ENCODE results near the gene P2RY14.

P2RY14 gene

DNA sequence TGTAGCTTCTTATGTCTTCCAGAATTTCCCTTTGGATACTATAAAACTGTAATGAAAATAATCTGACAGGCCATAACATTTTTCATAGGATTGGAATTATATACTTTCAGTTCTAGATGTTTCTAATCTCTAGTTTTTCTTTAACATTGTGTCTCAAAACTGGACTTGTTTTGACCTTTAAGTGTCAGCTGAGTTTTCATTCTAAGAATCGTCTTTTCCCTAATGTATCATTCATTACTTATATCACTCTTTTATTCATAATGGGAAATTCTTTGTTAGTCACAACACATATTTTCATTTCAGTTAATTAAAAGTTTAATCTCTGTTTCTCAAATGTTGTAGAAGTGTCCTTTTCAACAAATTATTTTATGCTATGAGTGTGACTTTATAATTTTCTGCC, 87.2 kb downstream of the P2RY14 start:
- no peak for DNase-seq
- Histone ChIP-seq H3K4me2 (ENCODE audit: low read depth, low read length) (no peak overlapping the region), H4K20me1 (ENCODE audit: insufficient read depth, low read length) (no peaks in the 10 kb centered on the region), H3K4me1 (ENCODE audit: low read length) (no peaks in the 10 kb centered on the region), H3K4me3 (ENCODE audit: low read length) (no peak overlapping the region), H3K79me2 (ENCODE audit: low read length) (no peaks in the 10 kb centered on the region), H3K27me3 (replicated peaks; ENCODE audit: insufficient read depth, low read length) (no peaks in the 10 kb centered on the region), H3K9ac (ENCODE audit: low read length) (no peak overlapping the region), H3K27ac (ENCODE audit: low read length) (no peak overlapping the region), H2AFZ (ENCODE audit: low read length) (no peak overlapping the region), H3F3A (ENCODE audit: insufficient read depth, low read length) (no peaks in the 10 kb centered on the region), H3K36me3 (replicated peaks; ENCODE audit: insufficient read depth, low read length) (no peaks in the 10 kb centered on the region), H3K9me2 (replicated peaks; ENCODE audit: insufficient read depth, low read length) (no peaks in the 10 kb centered on the region), H3K9me3 (replicated peaks; ENCODE audit: insufficient read depth, low read length) (no peaks in the 10 kb centered on the region)
- TF ChIP-seq EZH2phosphoT487 (IDR thresholded peaks at IDR 0.05; ENCODE audit: low read length) (no peak), EZH2 (optimal IDR thresholded peaks at IDR 0.05; ENCODE audit: low read depth, low read length) (no peak)
- TF ChIP-seq, protein P1, sequence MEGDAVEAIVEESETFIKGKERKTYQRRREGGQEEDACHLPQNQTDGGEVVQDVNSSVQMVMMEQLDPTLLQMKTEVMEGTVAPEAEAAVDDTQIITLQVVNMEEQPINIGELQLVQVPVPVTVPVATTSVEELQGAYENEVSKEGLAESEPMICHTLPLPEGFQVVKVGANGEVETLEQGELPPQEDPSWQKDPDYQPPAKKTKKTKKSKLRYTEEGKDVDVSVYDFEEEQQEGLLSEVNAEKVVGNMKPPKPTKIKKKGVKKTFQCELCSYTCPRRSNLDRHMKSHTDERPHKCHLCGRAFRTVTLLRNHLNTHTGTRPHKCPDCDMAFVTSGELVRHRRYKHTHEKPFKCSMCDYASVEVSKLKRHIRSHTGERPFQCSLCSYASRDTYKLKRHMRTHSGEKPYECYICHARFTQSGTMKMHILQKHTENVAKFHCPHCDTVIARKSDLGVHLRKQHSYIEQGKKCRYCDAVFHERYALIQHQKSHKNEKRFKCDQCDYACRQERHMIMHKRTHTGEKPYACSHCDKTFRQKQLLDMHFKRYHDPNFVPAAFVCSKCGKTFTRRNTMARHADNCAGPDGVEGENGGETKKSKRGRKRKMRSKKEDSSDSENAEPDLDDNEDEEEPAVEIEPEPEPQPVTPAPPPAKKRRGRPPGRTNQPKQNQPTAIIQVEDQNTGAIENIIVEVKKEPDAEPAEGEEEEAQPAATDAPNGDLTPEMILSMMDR (IDR thresholded peaks at IDR 0.05; ENCODE audit: low read length) = no peak

DNA sequence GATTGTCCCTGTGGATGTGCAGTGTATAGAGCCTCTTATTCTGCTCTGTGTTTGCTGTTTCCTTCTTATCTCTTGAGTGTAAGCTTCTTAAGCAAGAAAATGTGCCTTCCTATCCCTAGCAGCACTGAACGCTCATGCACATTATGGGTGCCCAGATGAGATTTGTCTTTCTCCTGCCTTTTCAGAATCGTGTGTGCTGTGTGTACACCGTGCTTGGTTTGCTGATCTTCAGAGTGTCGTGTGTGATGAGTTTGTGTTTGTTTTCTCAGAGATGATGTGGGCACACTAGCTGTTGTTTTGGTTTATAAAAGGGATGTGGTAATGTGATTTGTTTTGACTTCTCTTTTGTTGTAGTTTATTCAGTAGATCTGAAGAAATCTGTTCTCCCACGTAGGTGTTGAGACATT, 95.1 kb downstream of the P2RY14 start:
- TF ChIP-seq EZH2phosphoT487 (IDR thresholded peaks at IDR 0.05; ENCODE audit: low read length) (no peak), EZH2 (optimal IDR thresholded peaks at IDR 0.05; ENCODE audit: low read depth, low read length) (no peak)
- TF ChIP-seq, protein P1 (IDR thresholded peaks at IDR 0.05; ENCODE audit: low read length) = no peak
- DNase-seq = no peak
- H3K9me2 ChIP-seq (replicated peaks; ENCODE audit: insufficient read depth, low read length) = no peaks in the 10 kb centered on the region
- no peak overlapping the region for H3K4me3 ChIP-seq (ENCODE audit: low read length)
- H3K4me2 ChIP-seq (ENCODE audit: low read depth, low read length) = no peak overlapping the region
- H4K20me1 ChIP-seq (ENCODE audit: insufficient read depth, low read length) = no peaks in the 10 kb centered on the region
- H3K27ac ChIP-seq (ENCODE audit: low read length) = no peak overlapping the region
- no peaks in the 10 kb centered on the region for H3K4me1 ChIP-seq (ENCODE audit: low read length)
- no peak overlapping the region for H3K9ac ChIP-seq (ENCODE audit: low read length)
- H3K79me2 ChIP-seq (ENCODE audit: low read length) = no peaks in the 10 kb centered on the region
- no peak overlapping the region for H2AFZ ChIP-seq (ENCODE audit: low read length)
- H3F3A ChIP-seq (ENCODE audit: insufficient read depth, low read length) = no peaks in the 10 kb centered on the region
- no peaks in the 10 kb centered on the region for H3K36me3 ChIP-seq (replicated peaks; ENCODE audit: insufficient read depth, low read length)
- H3K27me3 ChIP-seq (replicated peaks; ENCODE audit: insufficient read depth, low read length) = no peaks in the 10 kb centered on the region
- no peaks in the 10 kb centered on the region for H3K9me3 ChIP-seq (replicated peaks; ENCODE audit: insufficient read depth, low read length)

DNA sequence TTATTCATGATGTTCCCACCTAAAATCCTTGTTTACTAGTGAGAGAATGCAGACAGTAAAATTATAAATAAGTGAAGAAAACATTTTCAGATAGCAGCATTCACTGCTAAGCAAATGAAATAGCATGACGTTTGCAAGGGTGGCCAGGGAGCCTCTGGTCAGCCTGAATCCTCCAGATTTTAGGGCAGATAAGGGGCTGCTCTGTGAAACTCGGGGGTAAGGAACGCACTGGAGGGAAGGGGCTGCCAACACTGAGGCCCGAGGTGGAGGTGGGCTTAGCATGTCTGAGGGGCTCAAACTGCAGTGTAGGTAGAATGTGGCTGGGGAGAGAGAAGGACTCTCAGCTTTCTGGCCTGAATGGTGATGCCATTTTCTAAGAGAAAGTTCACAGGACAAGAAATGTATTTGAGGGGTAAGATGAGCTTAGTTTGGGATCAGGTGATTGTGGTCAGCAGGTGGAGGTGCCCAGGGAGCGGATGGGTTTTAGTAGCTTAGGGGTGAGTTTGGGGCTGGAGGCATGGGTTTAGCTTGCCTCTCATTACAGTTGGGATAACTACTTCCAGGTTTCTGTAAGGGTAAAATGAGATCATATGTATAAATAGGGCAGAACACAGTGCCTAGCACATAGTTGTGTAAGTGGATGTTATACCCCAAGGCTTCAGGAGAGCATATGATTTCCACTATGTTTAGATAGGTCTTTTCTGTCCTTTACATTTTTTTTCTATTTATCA, 95.8 kb downstream of the P2RY14 start:
- TF ChIP-seq, protein P1 (IDR thresholded peaks at IDR 0.05; ENCODE audit: low read length) = no peak
- TF ChIP-seq EZH2phosphoT487 (IDR thresholded peaks at IDR 0.05; ENCODE audit: low read length) = no peak
- TF ChIP-seq EZH2 (optimal IDR thresholded peaks at IDR 0.05; ENCODE audit: low read depth, low read length) = no peak
- H3K9ac ChIP-seq (ENCODE audit: low read length) = no peak overlapping the region
- no peak overlapping the region for H3K4me2 ChIP-seq (ENCODE audit: low read depth, low read length)
- no peak for DNase-seq
- no peaks in the 10 kb centered on the region for H3K4me1 ChIP-seq (ENCODE audit: low read length)
- H3K79me2 ChIP-seq (ENCODE audit: low read length) = no peaks in the 10 kb centered on the region
- no peak overlapping the region for H3K27ac ChIP-seq (ENCODE audit: low read length)
- H3K27me3 ChIP-seq (replicated peaks; ENCODE audit: insufficient read depth, low read length) = no peaks in the 10 kb centered on the region
- H3K9me3 ChIP-seq (replicated peaks; ENCODE audit: insufficient read depth, low read length) = no peaks in the 10 kb centered on the region
- H3F3A ChIP-seq (ENCODE audit: insufficient read depth, low read length) = no peaks in the 10 kb centered on the region
- no peaks in the 10 kb centered on the region for H4K20me1 ChIP-seq (ENCODE audit: insufficient read depth, low read length)
- H3K4me3 ChIP-seq (ENCODE audit: low read length) = no peak overlapping the region
- H3K9me2 ChIP-seq (replicated peaks; ENCODE audit: insufficient read depth, low read length) = no peaks in the 10 kb centered on the region
- H3K36me3 ChIP-seq (replicated peaks; ENCODE audit: insufficient read depth, low read length) = no peaks in the 10 kb centered on the region
- no peak overlapping the region for H2AFZ ChIP-seq (ENCODE audit: low read length)
